HG03175 (cell line): ENCODE results near the gene MRTFA.
A peak's percentile ranks its signal among the peaks of the same experiment; 100 is the strongest.
"Not testable (repeated sequence)": the region's sequence is repeated elsewhere in the genome, so short reads cannot be mapped to it uniquely, and the experiment has no call there.

Source experiments
- ATAC-seq: cut with Tn5 transposase; IDR thresholded peaks from one replicate; pipeline ENCODE4 v1.9.1; 2021; ENCODE audit warnings: mild to moderate bottlenecking, moderate library complexity; ENCODE audit not compliant: unreplicated experiment

The MRTFA gene

GRCh38 chr22:40502919-40503318, 133.6 kb downstream of the MRTFA start:
- ATAC-seq, result no peak

- not testable (repeated sequence) for ATAC-seq
Observed at GRCh38 chr22:40500465-40500786, 136.1 kb downstream of the MRTFA start.

GRCh38 chr22:40499209-40499623, 137.3 kb downstream of the MRTFA start:
- no peak for ATAC-seq

- no peak for ATAC-seq
Observed at GRCh38 chr22:40498420-40499208, 137.9 kb downstream of the MRTFA start.

- ATAC-seq, result no peak
Observed at GRCh38 chr22:40493441-40493840, 143.1 kb downstream of the MRTFA start.

GRCh38 chr22:40491990-40492631, 144.4 kb downstream of the MRTFA start:
- peak; percentile 93 for ATAC-seq

- ATAC-seq, result no peak
Observed at GRCh38 chr22:40487663-40488249, 148.8 kb downstream of the MRTFA start.

GRCh38 chr22:40486962-40487602, 149.4 kb downstream of the MRTFA start:
- no peak for ATAC-seq

- no peak for ATAC-seq
Observed at GRCh38 chr22:40485813-40486667, 150.5 kb downstream of the MRTFA start.

GRCh38 chr22:40484906-40485669, 151.4 kb downstream of the MRTFA start:
- ATAC-seq, result no peak

- no peak for ATAC-seq
Observed at GRCh38 chr22:40482886-40483285, 153.6 kb downstream of the MRTFA start.

GRCh38 chr22:40482391-40482790, 154.1 kb downstream of the MRTFA start:
- no peak for ATAC-seq

- ATAC-seq, result no peak
Observed at GRCh38 chr22:40480996-40481395, 155.5 kb downstream of the MRTFA start.

GRCh38 chr22:40479887-40480538, 156.5 kb downstream of the MRTFA start:
- no peak for ATAC-seq

- no peak for ATAC-seq
Observed at GRCh38 chr22:40479126-40479800, 157.3 kb downstream of the MRTFA start.

- ATAC-seq, result no peak
Observed at GRCh38 chr22:40478338-40479125, 158.0 kb downstream of the MRTFA start.

- ATAC-seq, result no peak
Observed at GRCh38 chr22:40477683-40478337, 158.7 kb downstream of the MRTFA start.

- ATAC-seq, result no peak
Observed at GRCh38 chr22:40476341-40476740, 160.2 kb downstream of the MRTFA start.
